Erythroblast (primary cell): ENCODE measurements around the gene HNRNPDL.

ENCODE experiments used
- GATA1 ChIP-seq: IDR thresholded peaks from 2 replicates; pipeline ENCODE4 v1.6.1; 2011; ENCODE audit warnings: low read depth, mild to moderate bottlenecking, control low read depth, low read length, moderate library complexity
- POLR2A ChIP-seq: IDR thresholded peaks from 2 replicates; pipeline ENCODE4 v1.6.1; 2011; ENCODE audit warnings: mild to moderate bottlenecking, low read length

- TF ChIP-seq POLR2A (no peak), GATA1 (no peak)
Observed at GRCh38 chr4:82397527-82397926, 32.7 kb downstream of the HNRNPDL start.
